ENCODE results near the gene CD300E.
"Not testable (repeated sequence)": the region's sequence is repeated elsewhere in the genome, so short reads cannot be mapped to it uniquely, and the experiment has no call there.

The CD300E gene

GRCh38 chr17:74623693-74624093 is at the start of gene CD300E:
Gene CD300E (minus strand): TSS chr17:74623738. CDS start chr17:74623621, 117 bp downstream.
- no peak for DNase-seq

GRCh38 chr17:74671031-74671771 is 47.7 kb upstream of the CD300E start:
- DNase-seq = no peak

GRCh38 chr17:74670329-74670728 is 46.8 kb upstream of the CD300E start:
- DNase-seq = no peak

GRCh38 chr17:74663561-74663960 is 40.0 kb upstream of the CD300E start:
- peak; percentile 2 for DNase-seq

- no peak for DNase-seq
Observed at GRCh38 chr17:74659889-74660288, 36.4 kb upstream of the CD300E start.

GRCh38 chr17:74658620-74659019 is 35.1 kb upstream of the CD300E start:
- DNase-seq = no peak

GRCh38 chr17:74654742-74655141 is 31.2 kb upstream of the CD300E start:
- DNase-seq = no peak

- no peak for DNase-seq
Observed at GRCh38 chr17:74652020-74652419, 28.5 kb upstream of the CD300E start.

- no peak for DNase-seq
Observed at GRCh38 chr17:74649909-74650308, 26.4 kb upstream of the CD300E start.

GRCh38 chr17:74647871-74648672 is 24.5 kb upstream of the CD300E start:
- no peak for DNase-seq

GRCh38 chr17:74646231-74646630 is 22.7 kb upstream of the CD300E start:
- DNase-seq = no peak

- no peak for DNase-seq
Observed at GRCh38 chr17:74645010-74645409, 21.5 kb upstream of the CD300E start.

- DNase-seq = no peak
Observed at GRCh38 chr17:74644419-74644818, 20.9 kb upstream of the CD300E start.

GRCh38 chr17:74643826-74644225 is 20.3 kb upstream of the CD300E start:
- no peak for DNase-seq

- no peak for DNase-seq
Observed at GRCh38 chr17:74642995-74643394, 19.5 kb upstream of the CD300E start.

- DNase-seq = no peak
Observed at GRCh38 chr17:74642556-74642955, 19.0 kb upstream of the CD300E start.

GRCh38 chr17:74641958-74642298 is 18.4 kb upstream of the CD300E start:
- no peak for DNase-seq

- no peak for DNase-seq
Observed at GRCh38 chr17:74641224-74641957, 17.9 kb upstream of the CD300E start.

GRCh38 chr17:74639704-74640151 is 16.2 kb upstream of the CD300E start:
- DNase-seq = no peak

- DNase-seq = no peak
Observed at GRCh38 chr17:74637926-74638325, 14.4 kb upstream of the CD300E start.

GRCh38 chr17:74637265-74637664 is 13.7 kb upstream of the CD300E start:
- DNase-seq = no peak

- DNase-seq = not testable (repeated sequence)
Observed at GRCh38 chr17:74636541-74637085, 13.1 kb upstream of the CD300E start.

GRCh38 chr17:74635418-74635817 is 11.9 kb upstream of the CD300E start:
- DNase-seq = no peak
